Transverse colon (tissue), 4 donors: ENCODE data around the gene C2orf68. TPM values are rescaled to one million over a fixed set of nuclear protein-coding genes. Genes with fewer than 3 reads are reported as not detected.
A peak's percentile ranks its signal among the peaks of the same experiment; 100 is the strongest.

ENCODE experiments used
- DNase-seq: peaks from one replicate; pipeline ENCODE4 v3.0.0-alpha.2; 2019
- H3K27ac ChIP-seq, 4 donors: fragments of 200-600 bp; sonication (generic); 2 replicates each; pipeline ENCODE4 v1.5.1; 2016 to 2018; ENCODE audit warnings: inconsistent platforms in 4 of 4
- H3K27me3 ChIP-seq: fragments of 200-600 bp; sonication (generic); 2 replicates; pipeline ENCODE4 v1.5.1; 2017; ENCODE audit warnings: inconsistent platforms
- H3K36me3 ChIP-seq, 4 donors: fragments of 200-600 bp; sonication (generic); 2 replicates each; pipeline ENCODE4 v1.5.1; 2017 to 2019; ENCODE audit warnings: inconsistent platforms in 4 of 4
- H3K4me1 ChIP-seq, 4 donors: fragments of 200-600 bp; sonication (generic); 2 replicates each; pipeline ENCODE4 v1.5.1; 2017 to 2020; ENCODE audit warnings: inconsistent platforms in 4 of 4
- H3K4me3 ChIP-seq, 4 donors: fragments of 200-600 bp; sonication (generic); 1 replicate in 1 of 4; 2 replicates in 3 of 4; pipeline versions ENCODE4 v1.5.1 to v1.6.1; 2017 to 2019; ENCODE audit warnings: inconsistent platforms in 4 of 4
- H3K9me3 ChIP-seq, 2 donors: fragments of 200-600 bp; sonication (generic); 2 replicates each; pipeline ENCODE4 v1.5.1; 2017 to 2019; ENCODE audit warnings: inconsistent platforms in 2 of 2
- EP300 ChIP-seq: sonication (generic); formaldehyde crosslinking; IDR thresholded peaks from one replicate; pipeline ENCODE4 v1.6.1; 2017; ENCODE audit warnings: antibody characterized with exemption, low read depth
- POLR2A ChIP-seq: fragments of 450-650 bp; IDR thresholded peaks from one replicate; pipeline ENCODE4 v1.6.1; 2016; ENCODE audit warnings: antibody characterized with exemption, mild to moderate bottlenecking, moderate library complexity
- POLR2AphosphoS5 ChIP-seq, 3 donors: sonication (generic); formaldehyde crosslinking; IDR thresholded peaks; one replicate each; pipeline ENCODE4 v1.6.1; 2016; ENCODE audit warnings: antibody characterized with exemption in 3 of 3
- WGBS, 2 donors: methylation state at CpG; one replicate each; pipeline ENCODE4 v1.1.5; 2018; ENCODE audit warnings: low coverage in 1 of 2; 5-methylcytosine and 5-hydroxymethylcytosine counted together
- in situ Hi-C, 4 donors: fragments of 200-750 bp; cut with MboI; loops; one replicate each; pipeline versions ENCODE4 v1.15.0 to v1.15.1; 2017; ENCODE audit warnings: low sequenced_read_pairs in 3 of 4, low pct_ligation_motif_present in 1 of 4, low pct_unique_long_range_greater_than_20kb in 1 of 4
- intact Hi-C: fragments of 100-400 bp; cut with DNase I; formaldehyde crosslinking; loops from one replicate; pipeline ENCODE4 v1.15.1; 2023; ENCODE audit warnings: low total_unique reads
- total RNA-seq, 4 donors: library from RNA; depleted of rRNA; stranded (reverse); fragments of >200 nt; gene quantifications; one replicate each; pipeline ENCODE4 v1.1.0, GENCODE V29; 2016
- TF ChIP-seq, protein P1 (sequence below), 5 experiments: fragments of 200-600 bp in 3 of 5; fragments of 450-650 bp in 2 of 5; sonication (generic) in 3 of 5; IDR thresholded peaks; 1 replicate in 2 of 5; 2 replicates in 3 of 5; pipeline ENCODE4 v1.5.1; 2016 to 2017; ENCODE audit warnings: antibody characterized with exemption in 5 of 5, inconsistent platforms in 3 of 5, mild to moderate bottlenecking in 2 of 5, moderate library complexity in 1 of 5

Gene C2orf68
- total RNA-seq, 4 donors from 2014 or later: 17.7 to 24.8 (median 18.6) TPM

DNA sequence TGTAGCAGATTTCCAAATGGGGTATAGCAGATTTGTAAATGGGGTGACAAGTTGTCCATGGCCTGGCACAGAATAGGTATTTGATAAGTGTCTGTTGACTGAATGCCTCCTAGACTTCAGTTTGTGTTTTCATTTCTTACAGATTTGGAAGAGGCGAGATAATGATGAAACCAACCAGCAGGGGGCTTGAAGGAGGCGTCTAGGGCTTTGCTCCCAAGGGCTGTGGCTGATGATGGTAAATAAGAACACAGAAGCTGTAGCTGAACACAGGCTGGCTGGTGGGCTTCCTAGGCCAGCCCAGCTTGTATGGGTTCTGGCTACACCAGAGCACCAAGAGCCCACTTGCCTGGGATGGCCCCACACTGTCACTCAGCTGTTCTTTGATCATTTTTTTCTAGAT lies 36.8 kb upstream of the C2orf68 start:
- Histone ChIP-seq H3K27ac (no peak overlapping the region), H3K4me1 (no peaks in the 10 kb centered on the region), H3K36me3 (peaks cover 2 to 77% (median 38%) of the 10 kb centered on the region in 4 donors), H3K4me3 (no peak overlapping the region), H3K9me3 (no peaks in the 10 kb centered on the region), H3K27me3 (no peaks in the 10 kb centered on the region)
- TF ChIP-seq, protein P1, sequence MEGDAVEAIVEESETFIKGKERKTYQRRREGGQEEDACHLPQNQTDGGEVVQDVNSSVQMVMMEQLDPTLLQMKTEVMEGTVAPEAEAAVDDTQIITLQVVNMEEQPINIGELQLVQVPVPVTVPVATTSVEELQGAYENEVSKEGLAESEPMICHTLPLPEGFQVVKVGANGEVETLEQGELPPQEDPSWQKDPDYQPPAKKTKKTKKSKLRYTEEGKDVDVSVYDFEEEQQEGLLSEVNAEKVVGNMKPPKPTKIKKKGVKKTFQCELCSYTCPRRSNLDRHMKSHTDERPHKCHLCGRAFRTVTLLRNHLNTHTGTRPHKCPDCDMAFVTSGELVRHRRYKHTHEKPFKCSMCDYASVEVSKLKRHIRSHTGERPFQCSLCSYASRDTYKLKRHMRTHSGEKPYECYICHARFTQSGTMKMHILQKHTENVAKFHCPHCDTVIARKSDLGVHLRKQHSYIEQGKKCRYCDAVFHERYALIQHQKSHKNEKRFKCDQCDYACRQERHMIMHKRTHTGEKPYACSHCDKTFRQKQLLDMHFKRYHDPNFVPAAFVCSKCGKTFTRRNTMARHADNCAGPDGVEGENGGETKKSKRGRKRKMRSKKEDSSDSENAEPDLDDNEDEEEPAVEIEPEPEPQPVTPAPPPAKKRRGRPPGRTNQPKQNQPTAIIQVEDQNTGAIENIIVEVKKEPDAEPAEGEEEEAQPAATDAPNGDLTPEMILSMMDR (IDR thresholded peaks at IDR 0.05): peak in 4 of 5 experiments; percentile 15 to 22 (median 18)
- TF ChIP-seq EP300: no peak
- intact Hi-C loops: loop anchor here (10.0 kb wide), 1 partner anchor 66 kb away; no protein-coding TSS in a partner anchor
- 68% methylated on average over 2 of the region's 2 CpGs; no CpG with 5 or more reads in 1 of the 2 donors for WGBS, 2 donors
- no peak for DNase-seq
- in situ Hi-C loops: loop anchor here in 2 of 4 donors (25.0 kb wide), 2 partner anchors 164 to 439 kb away; no protein-coding TSS in a partner anchor

DNA sequence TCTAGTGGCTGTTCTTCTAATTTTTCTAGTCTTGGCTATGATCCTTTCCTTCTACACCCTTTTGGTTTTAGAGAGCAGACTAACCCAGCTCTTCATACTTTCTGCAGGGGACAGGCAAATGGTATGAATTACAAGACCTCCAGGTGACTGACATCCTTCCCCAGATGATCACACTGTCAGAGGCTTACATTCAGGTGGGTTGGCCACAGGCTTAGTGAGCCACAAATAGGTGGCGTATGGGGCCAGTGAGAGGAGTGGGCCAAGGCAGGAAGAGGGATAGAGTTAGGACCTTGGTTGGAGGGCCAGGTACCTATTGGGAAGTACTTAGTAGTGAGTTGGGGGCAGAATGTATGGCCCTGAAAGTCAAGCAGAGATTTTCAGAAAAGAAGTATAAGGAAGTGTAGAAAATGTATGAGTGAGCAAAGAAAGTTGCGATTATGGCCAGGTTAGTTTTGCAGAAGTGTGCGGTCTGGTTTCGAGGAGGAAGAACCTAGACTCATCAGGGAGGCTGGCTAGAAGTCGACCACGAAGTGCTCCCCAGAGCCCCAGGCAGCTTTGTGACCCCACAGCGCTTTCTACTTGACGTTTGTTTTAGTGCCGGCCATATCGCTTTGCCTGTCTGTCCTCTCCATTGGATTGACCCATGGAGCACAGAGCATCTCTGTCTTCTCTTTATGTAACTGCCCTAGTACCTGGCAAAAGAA lies 36.1 kb upstream of the C2orf68 start:
- WGBS, 2 donors: 64 to 80% methylated on average over 4 to 10 of the region's 10 CpGs
- TF ChIP-seq POLR2A: no peak
- DNase-seq: no peak
- H3K27me3 ChIP-seq: no peaks in the 10 kb centered on the region
- H3K36me3 ChIP-seq: peaks cover 2 to 84% (median 41%) of the 10 kb centered on the region in 4 donors
- in situ Hi-C loops (loop anchor here in 2 of 4 donors (25.0 kb wide), 2 partner anchors 164 to 439 kb away; no protein-coding TSS in a partner anchor), intact Hi-C loops (loop anchor here (10.0 kb wide), 1 partner anchor 67 kb away; no protein-coding TSS in a partner anchor)
- no peak overlapping the region for H3K4me3 ChIP-seq
- no peaks in the 10 kb centered on the region for H3K4me1 ChIP-seq
- no peaks in the 10 kb centered on the region for H3K9me3 ChIP-seq
- no peak overlapping the region for H3K27ac ChIP-seq

DNA sequence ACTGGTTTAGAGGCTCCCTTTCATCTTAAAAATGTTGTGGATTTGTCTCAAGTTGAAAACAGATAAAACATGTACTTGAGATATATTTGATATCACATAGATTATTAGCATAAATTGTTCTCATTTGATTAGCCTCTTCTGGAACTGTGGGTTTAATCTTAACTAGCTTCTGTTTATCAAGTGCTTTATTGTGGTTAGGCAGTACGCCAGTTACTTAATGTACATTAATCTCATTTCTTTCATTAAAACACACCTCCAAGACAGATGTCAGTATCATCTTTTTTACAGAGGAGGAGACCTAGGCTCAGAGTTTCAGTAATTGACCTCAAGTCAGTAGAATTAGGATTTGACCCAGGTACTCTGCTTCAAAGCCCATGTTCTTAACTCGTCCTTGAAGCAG lies 34.3 kb upstream of the C2orf68 start:
- 91 to 94% methylated on average over 1 to 2 of the region's 2 CpGs for WGBS, 2 donors
- Histone ChIP-seq H3K27me3 (no peaks in the 10 kb centered on the region), H3K4me3 (no peak overlapping the region), H3K27ac (no peak overlapping the region), H3K4me1 (no peaks in the 10 kb centered on the region), H3K36me3 (peaks cover 4 to 97% (median 49%) of the 10 kb centered on the region in 4 donors), H3K9me3 (no peaks in the 10 kb centered on the region)
- intact Hi-C loops (loop anchor here (10.0 kb wide), 1 partner anchor 69 kb away; no protein-coding TSS in a partner anchor), in situ Hi-C loops (loop anchor here in 2 of 4 donors (25.0 kb wide), 2 partner anchors 166 to 441 kb away; no protein-coding TSS in a partner anchor)
- TF ChIP-seq, protein P1 (IDR thresholded peaks at IDR 0.05): no peak
- TF ChIP-seq EP300 (no peak), POLR2A (no peak), POLR2AphosphoS5 (IDR thresholded peaks at IDR 0.05) (no peak)
- DNase-seq: no peak

DNA sequence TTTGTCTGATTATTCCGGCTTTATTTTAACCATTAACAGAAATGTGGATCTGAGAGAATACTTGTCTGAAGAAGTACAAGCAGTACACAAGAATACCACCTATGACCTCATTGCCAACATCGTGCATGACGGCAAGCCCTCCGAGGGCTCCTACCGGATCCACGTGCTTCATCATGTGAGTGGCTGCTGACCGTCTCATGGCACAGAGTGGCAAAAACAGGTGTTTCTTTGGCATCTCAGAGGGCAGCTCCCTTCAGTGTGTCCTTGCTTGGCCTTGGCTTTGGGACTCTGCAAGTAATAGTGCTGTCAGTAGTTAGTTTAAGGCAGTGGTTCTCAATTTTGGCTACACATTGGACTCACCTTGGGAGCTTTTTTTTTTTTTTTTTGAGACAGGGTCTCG lies 33.0 kb upstream of the C2orf68 start:
- no peak for TF ChIP-seq POLR2A
- TF ChIP-seq, protein P1 (IDR thresholded peaks at IDR 0.05): no peak
- no peak for TF ChIP-seq EP300
- no peak for TF ChIP-seq POLR2AphosphoS5 (IDR thresholded peaks at IDR 0.05)
- Histone ChIP-seq H3K9me3 (no peaks in the 10 kb centered on the region), H3K27ac (no peak overlapping the region), H3K36me3 (peaks cover 6 to 98% (median 50%) of the 10 kb centered on the region in 4 donors), H3K4me1 (no peaks in the 10 kb centered on the region), H3K4me3 (no peak overlapping the region), H3K27me3 (no peaks in the 10 kb centered on the region)
- in situ Hi-C loops (loop anchor here in 2 of 4 donors (25.0 kb wide), 2 partner anchors 167 to 442 kb away; no protein-coding TSS in a partner anchor), intact Hi-C loops (loop anchor here (10.0 kb wide), 1 partner anchor 70 kb away; no protein-coding TSS in a partner anchor)
- DNase-seq: no peak
- 97 to 100% methylated on average over 2 to 8 of the region's 8 CpGs for WGBS, 2 donors
